Measurements from ENCODE around the gene LSM12.

LSM12 gene

DNA sequence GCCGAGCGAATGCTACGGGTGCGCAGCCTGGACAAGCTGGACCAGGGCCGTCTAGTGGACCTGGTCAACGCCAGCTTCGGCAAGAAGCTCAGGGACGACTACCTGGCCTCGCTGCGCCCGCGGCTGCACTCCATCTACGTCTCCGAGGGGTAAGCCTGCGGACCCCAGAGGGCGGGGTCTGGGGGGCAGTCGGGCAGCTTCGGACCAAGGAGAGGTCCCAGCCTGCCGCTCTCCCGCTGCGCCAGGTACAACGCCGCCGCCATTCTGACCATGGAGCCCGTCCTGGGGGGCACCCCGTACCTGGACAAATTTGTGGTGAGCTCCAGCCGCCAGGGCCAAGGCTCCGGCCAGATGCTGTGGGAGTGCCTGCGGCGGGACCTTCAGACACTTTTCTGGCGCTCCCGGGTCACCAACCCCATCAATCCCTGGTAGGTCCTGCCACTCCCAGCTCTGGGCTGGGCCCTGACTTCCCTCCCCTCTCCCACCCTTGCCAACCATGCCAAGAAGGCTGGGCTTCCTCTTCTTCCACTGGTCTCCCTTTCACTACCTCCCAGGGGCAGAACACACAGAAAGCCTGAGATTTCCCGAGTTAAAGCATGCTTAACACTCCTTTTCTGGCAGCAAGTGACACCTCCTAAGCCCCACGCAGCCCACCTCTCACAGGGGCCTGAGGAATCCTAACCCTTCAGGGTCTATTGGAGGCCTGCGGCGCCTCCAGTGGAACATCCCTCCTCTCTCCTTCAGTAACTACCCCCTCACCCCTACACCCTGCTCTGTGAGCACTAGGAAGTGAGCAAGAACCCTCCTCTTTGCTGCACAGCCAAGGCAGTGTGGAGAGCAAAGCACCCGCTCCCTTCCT lies 58.9 kb downstream of the LSM12 start:
- in situ Hi-C loops (cut with MboI; ENCODE audit: low sequenced_read_pairs, unreplicated experiment), result no loop called here
- DNase-seq (ENCODE audit: low spot score), result no peak
- TF ChIP-seq, protein P1, sequence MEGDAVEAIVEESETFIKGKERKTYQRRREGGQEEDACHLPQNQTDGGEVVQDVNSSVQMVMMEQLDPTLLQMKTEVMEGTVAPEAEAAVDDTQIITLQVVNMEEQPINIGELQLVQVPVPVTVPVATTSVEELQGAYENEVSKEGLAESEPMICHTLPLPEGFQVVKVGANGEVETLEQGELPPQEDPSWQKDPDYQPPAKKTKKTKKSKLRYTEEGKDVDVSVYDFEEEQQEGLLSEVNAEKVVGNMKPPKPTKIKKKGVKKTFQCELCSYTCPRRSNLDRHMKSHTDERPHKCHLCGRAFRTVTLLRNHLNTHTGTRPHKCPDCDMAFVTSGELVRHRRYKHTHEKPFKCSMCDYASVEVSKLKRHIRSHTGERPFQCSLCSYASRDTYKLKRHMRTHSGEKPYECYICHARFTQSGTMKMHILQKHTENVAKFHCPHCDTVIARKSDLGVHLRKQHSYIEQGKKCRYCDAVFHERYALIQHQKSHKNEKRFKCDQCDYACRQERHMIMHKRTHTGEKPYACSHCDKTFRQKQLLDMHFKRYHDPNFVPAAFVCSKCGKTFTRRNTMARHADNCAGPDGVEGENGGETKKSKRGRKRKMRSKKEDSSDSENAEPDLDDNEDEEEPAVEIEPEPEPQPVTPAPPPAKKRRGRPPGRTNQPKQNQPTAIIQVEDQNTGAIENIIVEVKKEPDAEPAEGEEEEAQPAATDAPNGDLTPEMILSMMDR (IDR thresholded peaks at IDR 0.05; ENCODE audit: borderline replicate concordance, control extremely low read depth, extremely low read depth, insufficient read depth, missing control alignments), result no peak

DNA sequence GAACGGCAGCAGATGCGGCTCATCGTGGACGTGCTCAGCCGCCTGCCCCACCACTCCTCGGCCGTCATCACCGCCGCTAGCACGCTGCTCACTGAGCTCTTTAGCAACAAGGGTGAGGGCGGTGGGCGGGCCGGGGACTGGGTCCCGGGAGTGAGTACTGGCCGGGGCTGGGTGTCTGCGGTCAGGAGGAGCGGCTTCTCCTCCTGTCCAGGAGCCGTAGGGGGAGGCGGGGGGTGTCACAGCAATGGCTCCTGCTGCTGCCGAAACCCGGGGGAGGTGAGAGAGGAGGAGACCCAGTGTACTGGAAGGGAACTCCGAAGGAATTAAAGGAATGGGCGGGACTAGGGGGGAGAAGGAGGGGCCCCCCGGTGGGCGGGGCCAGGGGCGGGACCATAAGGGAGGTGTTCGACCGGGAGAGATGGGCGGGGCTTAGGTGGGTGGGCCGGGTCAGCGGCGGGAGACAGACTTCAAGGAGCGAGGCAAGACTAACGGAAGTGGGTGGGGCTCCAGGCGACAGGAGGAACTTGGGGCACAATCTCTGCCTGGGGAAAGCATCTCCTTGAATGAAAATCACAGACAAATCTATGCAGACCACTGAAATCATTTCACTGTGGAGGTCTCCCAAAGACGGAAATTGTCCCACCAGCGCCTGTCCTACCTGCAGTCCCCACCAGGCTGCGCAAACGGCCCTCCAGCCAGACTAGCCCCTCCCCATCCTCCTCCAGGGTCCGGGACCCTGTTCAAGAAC lies 59.7 kb downstream of the LSM12 start:
- TF ChIP-seq, protein P1 (IDR thresholded peaks at IDR 0.05; ENCODE audit: borderline replicate concordance, control extremely low read depth, extremely low read depth, insufficient read depth, missing control alignments), result peak; percentile 5
- peak; percentile 100 for DNase-seq (ENCODE audit: low spot score)

DNA sequence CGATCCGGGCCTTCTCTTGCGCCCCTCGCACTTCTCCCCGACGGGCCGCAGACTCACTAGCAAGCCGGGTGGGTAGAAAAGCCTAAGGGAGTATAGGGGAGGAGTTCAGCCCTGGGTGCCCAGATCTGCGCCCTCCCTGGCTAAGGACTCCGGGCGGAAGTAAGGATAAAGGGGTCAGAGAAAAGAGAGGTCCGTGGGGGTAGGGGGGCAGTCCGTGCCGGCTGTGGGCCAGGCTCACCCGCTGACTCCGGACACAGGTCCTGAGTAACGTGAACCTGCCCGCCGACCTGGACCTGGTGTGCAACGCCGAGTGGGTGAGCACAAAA lies 60.2 kb downstream of the LSM12 start:
- TF ChIP-seq, protein P1 (IDR thresholded peaks at IDR 0.05; ENCODE audit: borderline replicate concordance, control extremely low read depth, extremely low read depth, insufficient read depth, missing control alignments), result no peak
- in situ Hi-C loops (cut with MboI; ENCODE audit: low sequenced_read_pairs, unreplicated experiment), result no loop called here
- peak; percentile 57 for DNase-seq (ENCODE audit: low spot score)

More for the DNA sequence above, 59.7 kb downstream of the LSM12 start:
- in situ Hi-C loops (cut with MboI; ENCODE audit: low sequenced_read_pairs, unreplicated experiment), result no loop called here

DNA sequence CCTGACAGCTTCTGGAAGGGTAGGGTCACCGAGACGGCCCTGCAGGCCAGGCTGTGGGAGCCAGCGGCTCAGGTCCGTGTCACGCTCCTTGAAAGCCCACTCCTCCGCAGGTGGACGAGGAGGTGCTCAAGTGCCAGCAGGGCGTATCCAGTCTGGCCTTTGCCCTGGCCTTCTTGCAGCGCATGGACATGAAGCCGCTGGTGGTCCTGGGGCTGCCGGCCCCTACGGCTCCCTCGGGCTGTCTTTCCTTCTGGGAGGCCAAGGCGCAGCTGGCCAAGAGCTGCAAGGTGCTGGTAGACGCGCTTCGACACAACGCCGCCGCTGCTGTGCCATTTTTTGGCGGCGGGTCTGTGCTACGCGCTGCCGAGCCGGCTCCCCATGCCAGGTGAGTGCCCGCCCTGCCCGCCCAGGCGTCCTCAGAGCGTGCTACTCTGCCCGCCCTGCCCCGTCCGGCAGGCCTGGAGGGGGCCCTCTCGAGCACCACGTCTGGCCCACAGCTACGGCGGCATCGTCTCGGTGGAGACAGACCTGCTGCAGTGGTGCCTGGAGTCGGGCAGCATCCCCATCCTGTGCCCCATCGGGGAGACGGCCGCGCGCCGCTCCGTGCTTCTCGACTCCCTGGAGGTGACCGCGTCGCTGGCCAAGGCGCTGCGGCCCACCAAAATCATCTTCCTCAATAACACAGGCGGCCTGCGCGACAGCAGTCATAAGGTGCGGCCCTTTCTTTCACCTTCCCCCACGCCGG lies 60.8 kb downstream of the LSM12 start:
- peak; percentile 61 for DNase-seq (ENCODE audit: low spot score)
- TF ChIP-seq, protein P1 (IDR thresholded peaks at IDR 0.05; ENCODE audit: borderline replicate concordance, control extremely low read depth, extremely low read depth, insufficient read depth, missing control alignments), result peak; percentile 26
- in situ Hi-C loops (cut with MboI; ENCODE audit: low sequenced_read_pairs, unreplicated experiment), result no loop called here

DNA sequence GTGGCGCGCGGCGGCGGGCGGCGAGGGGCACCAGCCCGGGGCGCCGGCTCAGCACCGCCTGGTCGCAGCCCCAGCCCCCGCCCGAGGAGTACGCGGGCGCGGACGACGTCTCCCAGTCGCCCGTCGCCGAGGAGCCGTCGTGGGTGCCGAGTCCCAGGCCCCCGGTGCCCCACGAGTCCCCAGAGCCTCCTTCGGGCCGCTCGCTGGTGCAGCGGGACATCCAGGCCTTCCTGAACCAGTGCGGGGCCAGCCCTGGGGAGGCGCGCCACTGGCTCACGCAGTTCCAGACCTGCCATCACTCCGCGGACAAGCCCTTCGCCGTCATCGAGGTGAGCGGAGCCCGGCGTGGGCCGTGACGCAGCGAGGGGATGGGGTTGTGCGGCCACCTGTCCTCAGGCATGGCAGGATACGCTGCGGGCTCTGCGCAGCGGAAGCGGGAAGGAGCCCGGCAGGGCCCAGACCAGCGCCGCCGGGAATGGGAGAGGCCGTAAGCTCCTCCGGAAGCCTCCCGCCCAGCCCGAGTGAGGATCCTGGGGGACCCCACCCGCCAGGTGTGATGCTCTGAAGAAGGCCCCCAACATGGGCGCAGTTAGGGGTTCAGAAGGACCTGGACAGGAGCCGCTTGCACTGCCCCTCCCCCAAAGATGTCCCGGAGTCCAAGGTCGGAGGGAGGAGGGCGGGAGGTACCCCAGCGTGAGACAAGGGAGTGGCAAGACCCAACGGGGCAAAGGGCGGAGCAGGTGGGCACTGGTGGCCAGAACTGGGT lies 61.5 kb downstream of the LSM12 start:
- TF ChIP-seq, protein P1 (IDR thresholded peaks at IDR 0.05; ENCODE audit: borderline replicate concordance, control extremely low read depth, extremely low read depth, insufficient read depth, missing control alignments), result no peak
- no peak for DNase-seq (ENCODE audit: low spot score)
- in situ Hi-C loops (cut with MboI; ENCODE audit: low sequenced_read_pairs, unreplicated experiment), result no loop called here
